ENCODE data around the gene ABHD4.
A peak's percentile ranks its signal among the peaks of the same experiment; 100 is the strongest.

Gene ABHD4

DNA sequence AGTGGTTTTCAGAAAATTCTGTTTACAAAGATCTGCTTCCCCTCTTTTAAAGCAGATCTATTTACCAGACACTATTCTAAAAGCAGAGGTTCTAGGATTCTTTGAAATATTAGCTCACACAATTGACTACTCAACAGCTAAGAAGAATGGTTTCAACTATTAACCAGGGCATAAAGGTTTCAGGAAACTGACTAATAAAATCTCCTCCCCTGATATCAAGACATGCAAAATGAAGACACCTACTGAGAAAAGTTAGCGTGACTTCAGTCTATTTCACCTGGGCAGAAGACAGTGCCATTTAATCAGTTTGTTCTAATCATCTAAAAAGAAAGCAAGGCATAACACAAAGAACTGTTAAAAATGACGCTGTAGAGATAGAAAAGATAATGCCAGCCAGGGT lies 31.3 kb upstream of the ABHD4 start:
- CTCF ChIA-PET: interaction anchor here (0.7 to 11.3 kb wide), 12 partner anchors 6 to 286 kb away, joined by 3 to 210 read pairs (median 4); no protein-coding TSS in a partner anchor
- POLR2A ChIA-PET: interaction anchor here (1.5 kb wide), 1 partner anchor 10 kb away, joined by 7 read pairs; no protein-coding TSS in a partner anchor
- TF ChIP-seq, protein P1, sequence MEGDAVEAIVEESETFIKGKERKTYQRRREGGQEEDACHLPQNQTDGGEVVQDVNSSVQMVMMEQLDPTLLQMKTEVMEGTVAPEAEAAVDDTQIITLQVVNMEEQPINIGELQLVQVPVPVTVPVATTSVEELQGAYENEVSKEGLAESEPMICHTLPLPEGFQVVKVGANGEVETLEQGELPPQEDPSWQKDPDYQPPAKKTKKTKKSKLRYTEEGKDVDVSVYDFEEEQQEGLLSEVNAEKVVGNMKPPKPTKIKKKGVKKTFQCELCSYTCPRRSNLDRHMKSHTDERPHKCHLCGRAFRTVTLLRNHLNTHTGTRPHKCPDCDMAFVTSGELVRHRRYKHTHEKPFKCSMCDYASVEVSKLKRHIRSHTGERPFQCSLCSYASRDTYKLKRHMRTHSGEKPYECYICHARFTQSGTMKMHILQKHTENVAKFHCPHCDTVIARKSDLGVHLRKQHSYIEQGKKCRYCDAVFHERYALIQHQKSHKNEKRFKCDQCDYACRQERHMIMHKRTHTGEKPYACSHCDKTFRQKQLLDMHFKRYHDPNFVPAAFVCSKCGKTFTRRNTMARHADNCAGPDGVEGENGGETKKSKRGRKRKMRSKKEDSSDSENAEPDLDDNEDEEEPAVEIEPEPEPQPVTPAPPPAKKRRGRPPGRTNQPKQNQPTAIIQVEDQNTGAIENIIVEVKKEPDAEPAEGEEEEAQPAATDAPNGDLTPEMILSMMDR (IDR thresholded peaks at IDR 0.05; ENCODE audit: control extremely low read depth, extremely low read depth, low read depth, missing control alignments): no peak
- DNase-seq (ENCODE audit: extremely low spot score): no peak

DNA sequence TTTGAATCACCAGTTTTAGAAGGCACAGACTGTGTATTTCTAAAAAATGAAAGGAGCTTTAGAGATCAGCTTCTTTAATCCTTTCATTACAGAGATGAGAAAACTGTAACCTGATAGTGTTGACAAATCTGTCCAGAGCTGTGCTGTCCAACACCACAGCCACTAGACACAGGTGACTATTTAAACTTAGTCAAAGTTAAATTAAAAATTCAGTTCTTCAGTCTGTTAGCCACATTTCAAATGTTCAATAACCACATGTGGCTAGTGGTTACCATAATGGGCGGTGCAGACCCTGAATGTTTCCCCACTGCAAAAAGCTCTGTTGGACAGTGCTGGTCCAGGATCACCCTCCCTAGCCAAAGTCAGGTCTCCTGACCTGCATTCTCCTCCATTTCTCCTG lies 30.7 kb upstream of the ABHD4 start:
- TF ChIP-seq, protein P1 (IDR thresholded peaks at IDR 0.05; ENCODE audit: control extremely low read depth, extremely low read depth, low read depth, missing control alignments): no peak
- DNase-seq (ENCODE audit: extremely low spot score): no peak
- ChIA-PET POLR2A (interaction anchor here (0.6 kb wide), 1 partner anchor 198 kb away, joined by 3 read pairs; no protein-coding TSS in a partner anchor), CTCF (interaction anchor here (0.7 to 11.3 kb wide), 15 partner anchors 7 to 351 kb away, joined by 3 to 210 read pairs (median 3); no protein-coding TSS in a partner anchor)

DNA sequence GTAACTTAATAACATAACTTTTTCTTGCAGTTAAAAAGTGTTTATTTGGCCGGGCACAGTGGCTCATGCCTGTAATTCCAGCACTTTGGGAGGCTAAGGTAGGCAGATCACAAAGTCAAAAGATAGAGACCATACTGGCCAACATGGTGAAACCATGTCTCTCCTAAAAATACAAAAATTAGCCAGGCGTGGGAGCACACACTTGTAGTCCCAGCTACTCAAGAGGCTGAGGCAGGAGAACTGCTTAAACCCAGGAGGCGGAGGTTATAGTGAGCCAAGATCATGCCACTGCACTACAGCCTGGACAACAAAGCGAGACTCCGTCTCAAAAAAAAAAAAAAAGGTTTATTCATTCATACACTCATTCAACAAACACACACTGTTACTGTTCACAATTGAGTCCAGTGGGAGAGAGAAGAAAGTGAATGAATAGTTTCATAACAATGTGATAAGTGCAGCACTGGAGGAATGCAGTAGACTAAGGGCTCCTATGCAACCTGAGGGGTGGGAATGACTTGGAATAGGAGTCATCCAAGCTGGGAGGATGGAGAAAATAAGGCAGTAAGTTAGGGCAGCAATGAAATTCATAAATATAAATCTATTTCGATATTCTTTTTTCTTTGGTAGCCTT lies 28.9 kb upstream of the ABHD4 start:
- ChIA-PET POLR2A (interaction anchor here (1.3 kb wide), 1 partner anchor 13 kb away, joined by 4 read pairs; no protein-coding TSS in a partner anchor), CTCF (interaction anchor here (0.9 to 11.3 kb wide), 76 partner anchors 9 to 493 kb away, joined by 3 to 210 read pairs (median 12); partner anchors contain the start of genes ABHD4, AJUBA, DAD1 and MMP14)
- no peak for DNase-seq (ENCODE audit: extremely low spot score)
- TF ChIP-seq, protein P1 (IDR thresholded peaks at IDR 0.05; ENCODE audit: control extremely low read depth, extremely low read depth, low read depth, missing control alignments): no peak

DNA sequence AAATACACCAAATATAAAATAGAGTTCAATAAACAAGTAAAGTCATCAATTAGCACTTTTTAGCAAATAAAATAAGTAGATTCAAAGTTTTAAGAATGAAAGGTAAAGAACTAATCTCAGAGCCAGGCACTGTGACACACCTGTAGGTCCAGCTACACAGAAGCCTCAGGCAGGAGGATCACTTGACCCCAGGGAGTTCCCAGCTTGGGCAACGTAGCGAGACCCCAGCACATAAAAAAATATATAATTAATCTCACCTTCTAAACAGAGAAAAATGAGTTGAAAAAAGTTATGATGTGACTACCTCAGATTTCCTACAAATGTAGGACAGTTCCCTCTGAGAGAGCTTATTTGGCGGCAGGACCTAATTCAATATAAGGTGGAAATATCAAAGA lies 28.4 kb upstream of the ABHD4 start:
- ChIA-PET CTCF (interaction anchor here (0.6 to 11.3 kb wide), 125 partner anchors 9 to 508 kb away, joined by 3 to 210 read pairs (median 6); partner anchors contain the start of genes ABHD4, AJUBA, DAD1 and HAUS4), POLR2A (interaction anchor here (0.6 to 1.3 kb wide), 5 partner anchors 10 to 359 kb away, joined by 3 to 4 read pairs (median 3); partner anchors contain the start of genes DAD1 and PRMT5)
- no peak for DNase-seq (ENCODE audit: extremely low spot score)
- TF ChIP-seq, protein P1 (IDR thresholded peaks at IDR 0.05; ENCODE audit: control extremely low read depth, extremely low read depth, low read depth, missing control alignments): no peak

DNA sequence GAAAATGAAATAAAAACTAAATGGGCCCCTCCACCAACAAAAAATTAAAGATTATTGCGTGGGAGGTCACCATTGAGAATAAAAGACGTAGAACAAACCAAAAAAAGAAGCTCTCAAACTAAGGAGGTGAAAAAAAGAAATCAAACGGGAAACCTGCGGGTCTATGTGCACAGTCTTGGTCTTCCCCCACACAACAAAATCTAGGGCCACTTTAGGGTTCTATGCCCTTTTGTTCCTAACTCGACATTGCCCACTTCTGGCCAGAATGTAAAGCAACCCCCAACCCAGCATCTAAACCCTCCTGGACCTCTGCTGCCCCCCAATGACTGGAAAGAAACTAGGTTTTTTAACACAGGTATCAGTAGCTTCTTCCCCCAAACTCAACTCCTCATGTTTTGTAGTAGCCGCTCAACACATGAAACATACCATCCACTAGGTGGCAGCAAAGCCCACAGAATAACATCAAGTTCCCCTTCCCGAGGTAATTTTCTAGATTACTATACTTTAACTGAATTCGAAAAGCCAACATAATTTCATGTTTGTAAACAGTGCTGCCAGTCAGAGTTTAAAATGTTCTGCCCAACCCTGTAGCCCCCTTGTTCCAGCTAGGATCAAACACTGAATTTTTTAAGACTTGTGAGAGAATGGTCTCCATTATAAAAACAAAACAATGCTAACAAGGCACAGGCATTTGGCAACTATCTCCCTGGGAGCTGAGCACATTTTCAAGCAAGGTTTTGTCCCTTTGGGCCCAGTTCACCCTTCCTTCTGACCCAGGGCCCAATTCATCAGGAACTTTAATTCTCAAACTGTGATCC lies 27.8 kb upstream of the ABHD4 start:
- TF ChIP-seq, protein P1 (IDR thresholded peaks at IDR 0.05; ENCODE audit: control extremely low read depth, extremely low read depth, low read depth, missing control alignments): peak; percentile 93

DNA sequence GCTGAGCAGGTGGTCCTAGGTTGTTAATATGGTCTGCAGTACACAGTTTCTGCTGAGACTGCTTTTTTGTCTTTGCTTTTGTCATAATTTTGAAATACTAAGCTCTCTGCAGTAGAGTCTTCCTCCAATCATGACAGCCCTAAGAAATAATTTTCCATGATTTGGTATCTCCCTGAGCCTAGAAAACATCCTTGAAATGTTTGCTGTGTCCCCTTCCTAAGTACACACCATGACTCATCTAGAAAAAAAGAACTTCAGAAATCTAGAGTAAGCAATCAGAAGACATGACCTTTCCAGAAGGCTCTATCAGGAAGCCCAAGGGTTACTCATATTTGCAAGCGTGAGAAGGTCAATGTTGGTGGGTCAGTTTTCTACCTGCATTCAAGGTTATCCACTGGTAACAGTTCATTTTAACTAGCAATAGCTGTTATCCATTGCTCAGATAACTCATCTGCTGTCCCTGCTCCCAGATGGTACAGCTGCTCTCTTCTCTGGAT lies 25.5 kb upstream of the ABHD4 start:
- CTCF ChIA-PET: interaction anchor here (0.7 to 11.3 kb wide), 20 partner anchors 9 to 327 kb away, joined by 3 to 210 read pairs (median 33); partner anchors contain the start of genes ABHD4 and DAD1
- POLR2A ChIA-PET: no interaction called here
- DNase-seq (ENCODE audit: extremely low spot score): no peak
- TF ChIP-seq, protein P1 (IDR thresholded peaks at IDR 0.05; ENCODE audit: control extremely low read depth, extremely low read depth, low read depth, missing control alignments): no peak

More for the DNA sequence above, 27.8 kb upstream of the ABHD4 start:
- CTCF ChIA-PET: interaction anchor here (0.6 to 11.3 kb wide), 132 partner anchors 10 to 507 kb away, joined by 3 to 210 read pairs (median 6); partner anchors contain the start of genes ABHD4, AJUBA, DAD1 and HAUS4
- peak; percentile 81 for DNase-seq (ENCODE audit: extremely low spot score)
- POLR2A ChIA-PET: interaction anchor here (0.6 to 1.3 kb wide), 5 partner anchors 11 to 359 kb away, joined by 3 to 4 read pairs (median 3); partner anchors contain the start of genes DAD1 and PRMT5

Measured in GM10248 (cell line).